Measurements from ENCODE around the gene TRAF3IP3. TPM values are rescaled to one million over a fixed set of nuclear protein-coding genes. Genes with fewer than 3 reads are reported as not detected.
A peak's percentile ranks its signal among the peaks of the same experiment; 100 is the strongest.
"Not testable (repeated sequence)": the region's sequence is repeated elsewhere in the genome, so short reads cannot be mapped to it uniquely, and the experiment has no call there.

Gene TRAF3IP3
- total RNA-seq, 1 donor from 2014 or later, result not detected

DNA sequence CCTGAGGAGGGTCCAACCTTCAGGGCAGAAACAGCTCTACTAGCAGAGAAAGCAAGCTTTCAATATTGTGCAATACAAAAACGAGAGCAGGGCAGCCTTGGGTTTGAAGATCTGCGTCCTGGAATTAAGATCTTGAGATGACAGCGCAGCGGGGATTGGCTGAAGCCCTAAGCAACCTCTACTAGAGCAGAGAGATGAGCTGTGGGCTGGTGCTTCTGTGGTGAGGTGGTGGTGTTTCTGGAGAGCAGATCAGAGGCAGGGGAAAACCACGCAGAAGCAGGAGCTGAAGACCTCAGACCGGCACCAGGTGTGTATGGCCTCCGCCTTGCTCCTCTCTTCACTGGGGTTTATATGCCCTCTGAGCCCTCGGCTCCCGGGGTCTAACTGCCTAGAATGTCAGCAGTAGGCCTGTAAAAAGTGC is 12.5 kb downstream of the TRAF3IP3 start:
- no peak for DNase-seq (ENCODE audit: low read depth)

DNA sequence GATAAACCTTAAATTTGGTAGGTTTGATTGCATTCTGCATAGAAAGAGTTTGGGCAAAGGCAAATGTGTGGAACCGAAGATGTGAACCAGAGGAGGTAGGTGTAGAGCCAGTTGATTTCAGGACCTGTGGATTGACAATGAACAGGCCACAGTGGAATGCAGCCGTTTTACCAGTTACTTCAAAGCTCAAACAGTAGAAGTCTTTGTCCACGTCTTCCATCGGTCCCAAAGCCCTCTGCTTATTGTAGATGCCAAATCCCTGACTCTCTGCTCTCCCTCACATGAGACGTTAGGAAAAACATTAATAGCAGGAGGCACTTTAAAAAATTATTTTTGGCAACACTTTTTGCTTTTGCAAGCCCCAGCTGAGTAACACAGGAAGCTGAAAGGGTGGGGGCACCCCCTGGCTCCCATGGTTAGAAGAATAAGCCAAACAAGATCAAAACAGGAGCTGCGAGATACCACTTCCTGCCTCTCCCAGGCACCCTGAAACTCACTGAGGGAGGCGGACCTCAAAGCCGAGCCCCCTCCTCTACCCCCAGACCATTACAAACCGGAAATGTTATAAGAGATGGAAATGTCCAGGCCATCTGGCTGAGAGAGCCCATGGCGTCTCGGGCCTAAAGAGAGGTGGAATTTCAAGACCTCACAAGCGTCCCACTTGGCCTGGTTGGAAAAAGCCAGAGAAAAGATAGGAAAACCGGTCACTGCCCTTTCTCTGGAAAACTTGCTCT is 13.5 kb downstream of the TRAF3IP3 start:
- no peak for DNase-seq (ENCODE audit: low read depth)

- DNase-seq (ENCODE audit: low read depth), result no peak
Measured at GRCh38 chr1:209769971-209770370, 14.1 kb downstream of the TRAF3IP3 start.

DNA sequence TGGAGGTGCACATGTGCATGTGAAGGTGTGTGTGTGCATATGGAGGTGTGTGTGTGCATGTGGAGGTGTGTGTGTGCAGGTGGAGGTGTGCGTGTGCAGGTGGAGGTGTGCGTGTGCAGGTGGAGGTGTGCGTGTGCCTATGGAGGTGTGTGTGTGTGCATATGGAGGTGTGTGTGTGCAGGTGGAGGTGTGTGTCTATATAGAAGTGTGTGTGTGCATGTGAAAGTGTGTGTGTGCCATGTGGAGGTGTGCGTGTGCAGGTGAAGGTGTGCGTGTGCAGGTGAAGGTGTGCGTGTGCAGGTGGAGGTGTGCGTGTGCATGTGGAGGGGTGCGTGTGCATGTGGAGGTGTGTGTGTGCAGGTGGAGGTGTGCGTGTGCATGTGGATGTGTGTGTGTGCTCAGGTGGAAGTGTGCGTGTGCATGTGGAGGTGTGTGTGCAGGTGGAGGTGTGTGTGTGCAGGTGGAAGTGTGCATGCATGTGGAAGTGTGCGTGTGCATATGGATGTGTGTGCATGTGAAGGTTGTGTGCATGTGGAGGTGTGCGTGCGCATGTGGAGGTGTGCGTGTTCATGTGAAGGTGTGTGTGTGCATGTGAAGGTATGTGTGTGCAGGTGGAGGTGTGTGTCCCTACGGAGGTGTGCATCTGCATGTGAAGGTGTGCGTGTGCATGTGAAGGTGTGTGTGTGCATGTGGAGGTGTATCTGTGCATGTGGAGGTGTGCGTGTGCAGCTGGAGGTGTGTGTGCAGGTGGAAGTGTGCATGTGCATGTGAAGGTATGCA is 15.0 kb downstream of the TRAF3IP3 start:
- DNase-seq (ENCODE audit: low read depth), result no peak

DNA sequence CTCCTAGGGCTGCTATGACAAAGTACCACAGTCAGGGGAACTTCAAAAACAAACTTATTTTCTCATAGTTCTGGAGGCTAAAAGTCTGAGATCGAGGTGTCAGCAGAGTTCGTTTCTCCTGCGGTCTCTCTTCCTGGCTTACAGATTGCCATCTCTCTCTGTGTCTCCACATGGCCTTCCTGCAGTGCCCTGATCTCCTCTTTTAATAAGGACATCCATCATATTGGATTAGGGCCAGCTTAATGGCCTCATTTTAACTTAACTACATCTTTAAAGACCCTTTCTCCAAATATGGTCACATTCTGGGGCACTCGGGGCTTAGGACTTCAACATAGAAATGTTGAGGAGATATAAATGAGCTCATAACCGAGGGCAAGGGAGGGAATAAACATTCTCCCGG is 16.3 kb downstream of the TRAF3IP3 start:
- DNase-seq (ENCODE audit: low read depth), result no peak

DNA sequence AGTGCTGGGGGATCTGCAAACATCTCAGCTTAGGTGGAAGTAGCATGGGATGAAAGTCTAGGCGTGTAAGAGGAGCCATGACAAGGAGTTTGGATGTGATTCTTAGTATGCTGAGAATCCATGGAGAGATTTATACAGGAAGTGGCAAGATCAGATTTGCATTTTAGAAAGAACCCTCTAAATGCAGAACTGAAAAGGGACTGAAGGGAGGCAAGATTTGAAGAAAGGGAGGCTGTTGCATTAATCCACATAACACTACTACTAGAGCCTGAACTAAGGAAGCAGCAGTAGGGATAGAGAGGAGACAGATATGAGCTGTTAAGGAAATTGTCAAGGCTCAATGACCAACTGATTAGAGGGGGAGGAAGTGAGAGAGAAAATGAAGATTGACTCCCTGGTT is 18.7 kb downstream of the TRAF3IP3 start:
- DNase-seq (ENCODE audit: low read depth), result no peak

DNA sequence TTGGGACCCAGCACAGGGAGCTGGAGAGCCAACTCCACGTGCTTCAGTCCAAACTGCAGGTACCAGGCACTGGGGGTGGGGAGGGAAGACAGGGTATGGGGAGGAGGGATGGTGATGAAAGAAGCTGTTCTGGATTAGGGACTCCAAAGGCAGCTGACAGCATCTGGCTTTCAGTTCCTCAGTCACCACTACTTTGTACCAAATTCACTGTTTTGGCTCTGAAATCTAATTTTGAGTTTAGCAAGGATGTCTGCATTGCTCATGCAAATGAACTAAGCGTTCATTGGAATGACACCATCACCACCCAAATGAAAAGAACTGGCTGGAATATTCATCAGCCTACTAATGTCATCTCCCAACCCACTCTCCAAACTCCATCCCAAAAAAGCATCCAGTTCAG is 19.8 kb downstream of the TRAF3IP3 start:
- no peak for DNase-seq (ENCODE audit: low read depth)

DNA sequence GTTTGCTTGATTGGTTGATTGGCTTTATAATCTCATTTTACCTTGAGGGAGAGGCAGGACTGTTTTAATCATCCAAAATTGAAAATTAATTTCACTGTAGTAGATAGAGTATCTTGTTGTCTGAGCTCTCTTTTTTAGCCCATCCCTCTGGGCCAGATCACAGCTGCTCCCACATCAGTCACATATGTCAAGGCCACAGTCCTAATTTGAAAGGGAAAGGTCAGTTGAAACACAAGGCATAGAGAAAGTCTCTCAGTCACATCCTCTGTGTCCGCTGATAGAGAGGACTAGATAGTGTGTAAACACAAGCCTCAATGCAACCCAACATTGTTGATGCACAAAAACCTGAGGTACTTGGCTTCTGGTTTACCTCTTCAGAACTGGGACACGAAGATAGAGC is 21.7 kb downstream of the TRAF3IP3 start:
- DNase-seq (ENCODE audit: low read depth), result no peak

GRCh38 chr1:209778102-209778501 is 22.2 kb downstream of the TRAF3IP3 start:
- DNase-seq (ENCODE audit: low read depth), result no peak

GRCh38 chr1:209780268-209780667 is 24.4 kb downstream of the TRAF3IP3 start:
- DNase-seq (ENCODE audit: low read depth), result peak; percentile 49

- no peak for DNase-seq (ENCODE audit: low read depth)
Measured at GRCh38 chr1:209783386-209783785, 27.5 kb downstream of the TRAF3IP3 start.

- DNase-seq (ENCODE audit: low read depth), result peak; percentile 90
Measured at GRCh38 chr1:209784265-209785169, 28.7 kb downstream of the TRAF3IP3 start, which contains the start of gene C1orf74. TSS of gene C1orf74 (minus strand) at chr1:209784559. CDS start at chr1:209783634, 925 bp downstream.

DNA sequence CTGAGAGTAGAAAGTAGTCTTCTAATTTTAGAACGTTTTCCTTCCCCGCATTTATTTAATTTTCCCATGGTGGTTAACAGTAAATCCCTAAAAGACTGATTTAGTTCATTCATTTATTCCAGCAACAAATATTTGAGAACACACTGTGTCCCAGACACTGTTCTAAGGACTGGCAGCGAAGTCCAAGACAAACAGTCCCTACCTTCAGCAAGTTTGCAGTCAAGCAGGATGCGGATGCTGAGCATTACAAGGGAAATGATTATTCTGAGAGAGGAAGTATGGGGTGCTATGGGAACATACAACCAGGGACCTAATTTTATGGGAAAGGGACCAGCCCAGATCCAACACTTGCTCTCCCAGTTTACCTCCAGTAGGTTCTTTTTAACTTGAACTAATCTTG is 29.7 kb downstream of the TRAF3IP3 start:
- DNase-seq (ENCODE audit: low read depth), result no peak

DNA sequence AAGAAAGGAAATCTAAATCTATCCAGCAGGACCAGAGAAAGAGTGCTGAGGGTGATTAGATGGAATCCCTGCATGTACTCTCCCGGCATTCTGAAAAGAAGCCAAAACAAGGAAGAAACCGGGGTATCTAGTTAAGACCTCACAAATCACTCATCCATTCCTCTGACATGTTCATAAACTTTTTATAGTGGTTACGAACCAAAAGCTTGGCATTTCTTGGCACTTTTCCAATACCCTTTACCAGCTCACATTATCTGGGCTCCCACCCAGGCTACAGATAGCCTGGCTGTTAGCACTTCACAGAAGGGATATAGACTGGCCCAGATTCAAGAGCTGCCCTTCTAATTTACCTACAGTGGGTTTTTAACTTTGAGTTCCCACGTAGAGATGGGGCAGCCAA is 30.3 kb downstream of the TRAF3IP3 start:
- no peak for DNase-seq (ENCODE audit: low read depth)

DNA sequence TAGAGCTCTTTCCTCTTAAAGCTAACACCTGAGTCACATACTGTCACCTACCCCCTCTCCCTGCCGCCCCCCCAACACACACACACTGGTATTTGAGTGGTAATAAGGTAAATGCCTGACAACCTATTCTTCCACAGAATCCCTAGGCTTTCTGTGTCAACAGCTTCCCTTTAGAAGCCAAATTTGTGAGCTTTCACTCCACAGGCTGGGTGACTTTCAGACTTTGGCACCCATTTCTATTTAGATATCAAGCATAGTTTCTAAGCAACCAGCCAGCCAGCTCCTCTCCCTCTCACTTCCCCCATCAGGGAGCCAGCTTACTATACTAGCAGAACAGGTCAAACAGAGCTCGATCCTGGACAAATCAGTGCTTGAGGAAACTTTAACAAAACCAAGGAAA is 31.7 kb downstream of the TRAF3IP3 start:
- no peak for DNase-seq (ENCODE audit: low read depth)

- DNase-seq (ENCODE audit: low read depth), result no peak
Measured at GRCh38 chr1:209789245-209789644, 33.4 kb downstream of the TRAF3IP3 start.

DNA sequence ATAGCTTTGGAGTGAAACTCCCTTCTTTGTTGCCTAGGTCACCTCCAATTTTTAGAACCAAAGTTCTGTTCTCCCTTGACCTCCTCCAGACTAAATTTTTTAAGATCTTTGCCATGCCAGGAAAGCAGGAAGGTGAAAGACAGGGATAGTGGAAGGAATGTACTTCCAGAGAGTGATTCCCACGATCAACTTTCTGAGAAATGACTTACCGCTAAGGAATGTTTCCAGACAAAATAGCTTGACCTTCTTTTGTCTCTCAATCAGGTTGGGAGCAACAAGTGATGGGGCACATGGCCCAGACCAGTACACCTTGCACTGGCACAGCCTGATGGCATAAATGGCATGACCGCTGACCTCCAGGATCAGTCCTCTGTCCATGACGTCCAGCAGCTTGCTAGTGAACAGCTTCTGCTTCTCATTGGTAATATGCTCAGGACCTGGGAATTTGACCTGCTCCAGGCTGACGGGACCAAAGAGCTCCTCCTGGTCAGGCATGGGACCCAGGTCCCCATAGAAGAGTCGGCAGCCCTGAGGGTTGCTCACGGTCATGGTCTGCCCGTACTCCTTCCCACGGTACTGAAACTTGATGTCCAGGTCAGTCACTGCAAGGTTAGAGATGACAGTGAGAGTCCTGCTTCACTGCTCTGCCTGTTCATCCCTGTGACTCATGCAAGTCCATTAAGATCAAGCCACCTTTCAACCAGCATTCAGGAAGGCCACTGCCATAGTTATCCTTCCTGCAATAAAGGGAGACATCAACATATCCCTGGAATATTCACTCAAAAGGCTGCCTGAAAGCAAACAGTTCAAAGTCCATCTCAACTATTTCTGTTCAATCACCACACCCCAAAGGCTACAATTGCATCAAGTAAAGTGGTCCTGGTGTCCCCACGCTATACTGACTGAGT is 34.7 kb downstream of the TRAF3IP3 start:
- DNase-seq (ENCODE audit: low read depth), result no peak

GRCh38 chr1:209791920-209792319 is 36.1 kb downstream of the TRAF3IP3 start:
- DNase-seq (ENCODE audit: low read depth), result no peak

GRCh38 chr1:209793711-209794110 is 37.9 kb downstream of the TRAF3IP3 start:
- DNase-seq (ENCODE audit: low read depth), result not testable (repeated sequence)

GRCh38 chr1:209797978-209798639 is 42.3 kb downstream of the TRAF3IP3 start:
- no peak for DNase-seq (ENCODE audit: low read depth)

All from renal cortical epithelial cell (primary cell).